ENCODE results near the gene CCDC40. TPM values are rescaled to one million over a fixed set of nuclear protein-coding genes. Genes with fewer than 3 reads are reported as not detected.

Gene CCDC40
- total and polyA plus RNA-seq, 2 of the 13 experiments (the other 11 are each of a cell fraction or from before 2014, with no cell fraction given): 4.1 to 5.5 TPM

DNA sequence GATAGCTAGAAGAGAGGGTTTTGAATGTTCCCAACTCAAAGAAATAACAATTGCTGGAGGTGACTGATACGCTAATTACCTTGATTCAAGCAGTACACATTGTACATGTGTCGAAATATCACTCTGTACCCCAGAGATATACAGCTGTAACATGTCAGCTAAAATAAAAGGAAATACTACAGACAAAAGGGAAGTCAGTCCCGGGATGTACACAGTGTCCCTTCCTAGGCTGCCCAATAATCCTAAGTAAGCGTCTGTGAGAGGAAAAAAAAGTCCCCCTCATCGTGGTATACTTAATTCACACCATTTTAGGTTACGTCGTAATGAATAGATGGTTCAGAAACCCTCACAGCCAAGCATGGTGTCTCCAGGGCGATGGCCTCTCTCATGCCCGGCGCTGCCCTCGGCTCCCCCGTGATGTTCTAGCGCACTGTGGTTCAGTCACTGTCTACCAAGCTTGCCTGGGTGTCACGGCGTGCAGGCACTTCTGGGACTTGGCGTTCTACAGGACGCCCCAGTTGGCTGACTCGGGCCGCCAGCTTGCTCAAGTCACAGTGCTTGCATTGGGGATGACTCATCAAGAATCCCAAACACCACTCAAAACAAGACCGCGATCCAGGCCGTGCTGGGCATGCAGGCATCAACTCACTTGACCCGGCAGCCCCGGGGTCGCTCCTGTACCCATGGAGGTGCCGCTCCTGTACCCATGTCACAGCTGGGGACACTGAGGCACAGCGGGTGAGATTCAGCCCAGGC lies 27.6 kb downstream of the CCDC40 start (continued):
- TF ChIP-seq, protein P1, sequence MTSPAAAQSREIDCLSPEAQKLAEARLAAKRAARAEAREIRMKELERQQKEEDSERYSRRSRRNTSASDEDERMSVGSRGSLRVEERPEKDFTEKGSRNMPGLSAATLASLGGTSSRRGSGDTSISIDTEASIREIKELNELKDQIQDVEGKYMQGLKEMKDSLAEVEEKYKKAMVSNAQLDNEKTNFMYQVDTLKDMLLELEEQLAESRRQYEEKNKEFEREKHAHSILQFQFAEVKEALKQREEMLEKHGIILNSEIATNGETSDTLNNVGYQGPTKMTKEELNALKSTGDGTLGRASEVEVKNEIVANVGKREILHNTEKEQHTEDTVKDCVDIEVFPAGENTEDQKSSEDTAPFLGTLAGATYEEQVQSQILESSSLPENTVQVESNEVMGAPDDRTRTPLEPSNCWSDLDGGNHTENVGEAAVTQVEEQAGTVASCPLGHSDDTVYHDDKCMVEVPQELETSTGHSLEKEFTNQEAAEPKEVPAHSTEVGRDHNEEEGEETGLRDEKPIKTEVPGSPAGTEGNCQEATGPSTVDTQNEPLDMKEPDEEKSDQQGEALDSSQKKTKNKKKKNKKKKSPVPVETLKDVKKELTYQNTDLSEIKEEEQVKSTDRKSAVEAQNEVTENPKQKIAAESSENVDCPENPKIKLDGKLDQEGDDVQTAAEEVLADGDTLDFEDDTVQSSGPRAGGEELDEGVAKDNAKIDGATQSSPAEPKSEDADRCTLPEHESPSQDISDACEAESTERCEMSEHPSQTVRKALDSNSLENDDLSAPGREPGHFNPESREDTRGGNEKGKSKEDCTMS (CRISPR knock-in tag; conservative IDR thresholded peaks at IDR 0.05): no peak
- TF ChIP-seq ZBTB1 (CRISPR knock-in tag; IDR thresholded peaks at IDR 0.05; ENCODE audit: borderline replicate concordance): no peak
- TF ChIP-seq ZNF883 (CRISPR knock-in tag; IDR thresholded peaks at IDR 0.05; ENCODE audit: not compliant biosample characterization): no peak
- TF ChIP-seq ZNF317 (CRISPR knock-in tag; IDR thresholded peaks at IDR 0.05): no peak
- TF ChIP-seq, protein P2, sequence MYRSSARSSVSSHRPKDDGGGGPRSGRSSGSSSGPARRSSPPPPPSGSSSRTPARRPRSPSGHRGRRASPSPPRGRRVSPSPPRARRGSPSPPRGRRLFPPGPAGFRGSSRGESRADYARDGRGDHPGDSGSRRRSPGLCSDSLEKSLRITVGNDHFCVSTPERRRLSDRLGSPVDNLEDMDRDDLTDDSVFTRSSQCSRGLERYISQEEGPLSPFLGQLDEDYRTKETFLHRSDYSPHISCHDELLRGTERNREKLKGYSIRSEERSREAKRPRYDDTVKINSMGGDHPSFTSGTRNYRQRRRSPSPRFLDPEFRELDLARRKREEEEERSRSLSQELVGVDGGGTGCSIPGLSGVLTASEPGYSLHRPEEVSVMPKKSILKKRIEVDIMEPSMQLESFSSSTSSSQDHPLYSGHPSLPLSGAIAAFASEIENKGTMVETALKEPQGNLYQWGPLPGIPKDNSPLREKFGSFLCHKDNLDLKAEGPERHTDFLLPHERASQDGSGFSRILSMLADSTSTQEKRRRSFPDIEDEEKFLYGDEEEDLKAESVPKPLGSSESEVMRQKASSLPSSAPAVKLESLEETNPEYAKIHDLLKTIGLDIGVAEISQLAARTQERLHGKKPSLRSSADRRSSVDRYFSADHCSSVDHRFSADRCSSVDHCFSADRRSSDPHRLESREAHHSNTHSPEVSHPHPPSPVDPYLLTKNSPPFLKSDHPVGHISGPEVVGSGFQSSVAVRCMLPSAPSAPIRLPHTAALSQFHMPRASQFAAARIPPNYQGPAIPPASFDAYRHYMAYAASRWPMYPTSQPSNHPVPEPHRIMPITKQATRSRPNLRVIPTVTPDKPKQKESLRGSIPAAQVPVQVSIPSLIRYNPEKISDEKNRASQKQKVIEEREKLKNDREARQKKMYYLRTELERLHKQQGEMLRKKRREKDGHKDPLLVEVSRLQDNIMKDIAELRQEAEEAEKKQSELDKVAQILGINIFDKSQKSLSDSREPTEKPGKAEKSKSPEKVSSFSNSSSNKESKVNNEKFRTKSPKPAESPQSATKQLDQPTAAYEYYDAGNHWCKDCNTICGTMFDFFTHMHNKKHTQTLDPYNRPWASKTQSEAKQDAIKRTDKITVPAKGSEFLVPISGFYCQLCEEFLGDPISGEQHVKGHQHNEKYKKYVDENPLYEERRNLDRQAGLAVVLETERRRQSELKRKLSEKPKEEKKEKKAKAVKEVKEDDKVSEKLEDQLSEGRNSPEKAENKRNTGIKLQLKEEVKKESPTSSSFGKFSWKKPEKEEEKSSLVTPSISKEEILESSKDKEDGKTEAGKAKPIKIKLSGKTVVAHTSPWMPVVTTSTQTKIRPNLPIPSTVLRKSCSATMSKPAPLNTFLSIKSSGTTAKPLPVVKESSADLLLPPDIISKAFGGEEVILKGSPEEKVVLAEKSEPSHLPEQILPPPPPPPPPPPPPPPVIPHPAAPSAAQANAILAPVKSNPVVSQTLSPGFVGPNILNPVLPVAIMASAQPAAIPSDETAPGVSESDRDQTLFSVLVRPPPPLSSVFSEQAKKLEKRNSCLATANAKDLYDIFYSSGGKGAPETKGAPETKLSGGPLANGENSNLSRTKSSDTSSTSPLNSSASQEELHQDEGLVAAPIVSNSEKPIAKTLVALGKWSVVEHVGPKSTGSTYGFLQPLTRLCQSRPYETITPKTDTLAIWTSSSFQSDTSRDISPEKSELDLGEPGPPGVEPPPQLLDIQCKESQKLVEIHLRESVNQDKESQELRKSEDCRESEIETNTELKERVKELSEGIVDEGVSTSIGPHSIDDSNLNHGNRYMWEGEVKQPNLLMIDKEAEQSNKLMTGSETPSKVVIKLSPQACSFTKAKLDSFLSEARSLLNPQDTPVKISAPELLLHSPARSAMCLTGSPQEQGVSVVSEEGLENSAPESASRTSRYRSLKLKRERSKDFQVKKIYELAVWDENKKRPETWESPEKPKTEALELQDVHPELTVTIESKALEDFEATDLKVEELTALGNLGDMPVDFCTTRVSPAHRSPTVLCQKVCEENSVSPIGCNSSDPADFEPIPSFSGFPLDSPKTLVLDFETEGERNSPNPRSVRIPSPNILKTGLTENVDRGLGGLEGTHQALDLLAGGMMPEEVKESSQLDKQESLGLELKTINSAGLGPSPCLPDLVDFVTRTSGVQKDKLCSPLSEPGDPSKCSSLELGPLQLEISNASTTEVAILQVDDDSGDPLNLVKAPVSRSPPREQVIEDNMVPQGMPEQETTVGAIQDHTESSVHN (CRISPR knock-in tag; IDR thresholded peaks at IDR 0.05): peak; percentile 26; the same call in 1 of the 2 replicates
- no peak for TF ChIP-seq CREM (IDR thresholded peaks at IDR 0.05)
- no peak for TF ChIP-seq CREM (CRISPR knock-in tag; IDR thresholded peaks at IDR 0.05)
- peak; percentile 95 for TF ChIP-seq NFE2L2 (IDR thresholded peaks at IDR 0.05; ENCODE audit: low read length)
- TF ChIP-seq ATAD3A (CRISPR knock-in tag; IDR thresholded peaks at IDR 0.05): no peak
- TF ChIP-seq, protein P3, sequence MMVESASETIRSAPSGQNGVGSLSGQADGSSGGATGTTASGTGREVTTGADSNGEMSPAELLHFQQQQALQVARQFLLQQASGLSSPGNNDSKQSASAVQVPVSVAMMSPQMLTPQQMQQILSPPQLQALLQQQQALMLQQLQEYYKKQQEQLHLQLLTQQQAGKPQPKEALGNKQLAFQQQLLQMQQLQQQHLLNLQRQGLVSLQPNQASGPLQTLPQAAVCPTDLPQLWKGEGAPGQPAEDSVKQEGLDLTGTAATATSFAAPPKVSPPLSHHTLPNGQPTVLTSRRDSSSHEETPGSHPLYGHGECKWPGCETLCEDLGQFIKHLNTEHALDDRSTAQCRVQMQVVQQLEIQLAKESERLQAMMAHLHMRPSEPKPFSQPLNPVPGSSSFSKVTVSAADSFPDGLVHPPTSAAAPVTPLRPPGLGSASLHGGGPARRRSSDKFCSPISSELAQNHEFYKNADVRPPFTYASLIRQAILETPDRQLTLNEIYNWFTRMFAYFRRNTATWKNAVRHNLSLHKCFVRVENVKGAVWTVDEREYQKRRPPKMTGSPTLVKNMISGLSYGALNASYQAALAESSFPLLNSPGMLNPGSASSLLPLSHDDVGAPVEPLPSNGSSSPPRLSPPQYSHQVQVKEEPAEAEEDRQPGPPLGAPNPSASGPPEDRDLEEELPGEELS (CRISPR knock-in tag; IDR thresholded peaks at IDR 0.05): 0 out of 2 replicates have a peak, but pooled peaks have one; percentile 13
- TF ChIP-seq SIN3B (IDR thresholded peaks at IDR 0.05; ENCODE audit: low read length): no peak
- TF ChIP-seq, protein P4, sequence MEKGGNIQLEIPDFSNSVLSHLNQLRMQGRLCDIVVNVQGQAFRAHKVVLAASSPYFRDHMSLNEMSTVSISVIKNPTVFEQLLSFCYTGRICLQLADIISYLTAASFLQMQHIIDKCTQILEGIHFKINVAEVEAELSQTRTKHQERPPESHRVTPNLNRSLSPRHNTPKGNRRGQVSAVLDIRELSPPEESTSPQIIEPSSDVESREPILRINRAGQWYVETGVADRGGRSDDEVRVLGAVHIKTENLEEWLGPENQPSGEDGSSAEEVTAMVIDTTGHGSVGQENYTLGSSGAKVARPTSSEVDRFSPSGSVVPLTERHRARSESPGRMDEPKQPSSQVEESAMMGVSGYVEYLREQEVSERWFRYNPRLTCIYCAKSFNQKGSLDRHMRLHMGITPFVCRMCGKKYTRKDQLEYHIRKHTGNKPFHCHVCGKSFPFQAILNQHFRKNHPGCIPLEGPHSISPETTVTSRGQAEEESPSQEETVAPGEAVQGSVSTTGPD (CRISPR knock-in tag; IDR thresholded peaks at IDR 0.05): no peak
- no peak for TF ChIP-seq SCMH1 (CRISPR knock-in tag; IDR thresholded peaks at IDR 0.05; ENCODE audit: borderline replicate concordance)
- no peak for TF ChIP-seq ESRRA (CRISPR knock-in tag; IDR thresholded peaks at IDR 0.05; ENCODE audit: low read depth)
- TF ChIP-seq ZNF333 (CRISPR knock-in tag; IDR thresholded peaks at IDR 0.05; ENCODE audit: borderline replicate concordance): no peak
